ENCODE measurements around the gene TMX3. TPM values are rescaled to one million over a fixed set of nuclear protein-coding genes. Genes with fewer than 3 reads are reported as not detected.

TMX3 gene
- total RNA-seq, 1 donor from 2014 or later, result 35.8 TPM

GRCh38 chr18:68728081-68728700 is 13.3 kb upstream of the TMX3 start:
- H3K36me3 ChIP-seq (ENCODE audit: control insufficient read depth, insufficient read depth, low read length), result no peaks in the 10 kb centered on the region
- H3K27me3 ChIP-seq (ENCODE audit: control insufficient read depth, insufficient read depth, low read length), result no peaks in the 10 kb centered on the region
- DNase-seq (ENCODE audit: low read depth), result no peak
- no peak for FAIRE-seq
- no peak overlapping the region for H3K4me3 ChIP-seq (ENCODE audit: low read depth, low read length)
- TF ChIP-seq CTCF (IDR thresholded peaks at IDR 0.05; ENCODE audit: insufficient read depth, low read length, severe bottlenecking), result no peak

- no peak overlapping the region for H3K4me3 ChIP-seq (ENCODE audit: low read depth, low read length)
- DNase-seq (ENCODE audit: low read depth) (no peak), FAIRE-seq (no peak)
- H3K27me3 ChIP-seq (ENCODE audit: control insufficient read depth, insufficient read depth, low read length), result no peaks in the 10 kb centered on the region
- no peaks in the 10 kb centered on the region for H3K36me3 ChIP-seq (ENCODE audit: control insufficient read depth, insufficient read depth, low read length)
- no peak for TF ChIP-seq CTCF (IDR thresholded peaks at IDR 0.05; ENCODE audit: insufficient read depth, low read length, severe bottlenecking)
These were observed 12.6 kb upstream of the TMX3 start for GRCh38 chr18:68727506-68727905.

GRCh38 chr18:68725346-68725745 is 10.4 kb upstream of the TMX3 start:
- no peaks in the 10 kb centered on the region for H3K36me3 ChIP-seq (ENCODE audit: control insufficient read depth, insufficient read depth, low read length)
- H3K4me3 ChIP-seq (ENCODE audit: low read depth, low read length), result no peak overlapping the region
- FAIRE-seq (no peak), DNase-seq (ENCODE audit: low read depth) (no peak)
- H3K27me3 ChIP-seq (ENCODE audit: control insufficient read depth, insufficient read depth, low read length), result no peaks in the 10 kb centered on the region
- TF ChIP-seq CTCF (IDR thresholded peaks at IDR 0.05; ENCODE audit: insufficient read depth, low read length, severe bottlenecking), result no peak

GRCh38 chr18:68724021-68724420 is 9.1 kb upstream of the TMX3 start:
- no peaks in the 10 kb centered on the region for H3K36me3 ChIP-seq (ENCODE audit: control insufficient read depth, insufficient read depth, low read length)
- no peak overlapping the region for H3K4me3 ChIP-seq (ENCODE audit: low read depth, low read length)
- DNase-seq (ENCODE audit: low read depth), result no peak
- FAIRE-seq, result no peak
- TF ChIP-seq CTCF (IDR thresholded peaks at IDR 0.05; ENCODE audit: insufficient read depth, low read length, severe bottlenecking), result no peak
- H3K27me3 ChIP-seq (ENCODE audit: control insufficient read depth, insufficient read depth, low read length), result no peaks in the 10 kb centered on the region

- FAIRE-seq (no peak), DNase-seq (ENCODE audit: low read depth) (no peak)
- no peak for TF ChIP-seq CTCF (IDR thresholded peaks at IDR 0.05; ENCODE audit: insufficient read depth, low read length, severe bottlenecking)
- no peaks in the 10 kb centered on the region for H3K36me3 ChIP-seq (ENCODE audit: control insufficient read depth, insufficient read depth, low read length)
- H3K4me3 ChIP-seq (ENCODE audit: low read depth, low read length), result no peak overlapping the region
- no peaks in the 10 kb centered on the region for H3K27me3 ChIP-seq (ENCODE audit: control insufficient read depth, insufficient read depth, low read length)
These were observed 8.6 kb upstream of the TMX3 start for GRCh38 chr18:68723539-68723938.

- TF ChIP-seq CTCF (IDR thresholded peaks at IDR 0.05; ENCODE audit: insufficient read depth, low read length, severe bottlenecking), result no peak
- no peaks in the 10 kb centered on the region for H3K36me3 ChIP-seq (ENCODE audit: control insufficient read depth, insufficient read depth, low read length)
- H3K27me3 ChIP-seq (ENCODE audit: control insufficient read depth, insufficient read depth, low read length), result no peaks in the 10 kb centered on the region
- H3K4me3 ChIP-seq (ENCODE audit: low read depth, low read length), result no peak overlapping the region
- DNase-seq (ENCODE audit: low read depth) (no peak), FAIRE-seq (no peak)
These were observed 7.9 kb upstream of the TMX3 start for GRCh38 chr18:68722821-68723220.
